Activated CD4-positive, alpha-beta memory T cell treated with anti-CD3 and anti-CD28 coated beads for 36 hours (primary cell): ENCODE measurements around the gene ANKRD2. TPM values are rescaled to one million over a fixed set of nuclear protein-coding genes. Genes with fewer than 3 reads are reported as not detected.
A peak's percentile ranks its signal among the peaks of the same experiment; 100 is the strongest.
"Not testable (repeated sequence)": the region's sequence is repeated elsewhere in the genome, so short reads cannot be mapped to it uniquely, and the experiment has no call there.

Source experiments
- CTCF ChIA-PET: fragments of 350-600 bp; sonication (Branson Sonifier 250); formaldehyde crosslinking; loops from one replicate; lab custom pipeline; 2021; ENCODE audit warnings: antibody characterized with exemption, inconsistent platforms; lab: Charles Lee
- POLR2A ChIA-PET: fragments of 350-600 bp; sonication (Branson Sonifier 250); formaldehyde crosslinking; loops from one replicate; lab custom pipeline; 2021; ENCODE audit warnings: antibody characterized with exemption; lab: Charles Lee
- DNase-seq: peaks from one replicate; pipeline ENCODE4 v3.0.0-alpha.2; 2020
- H3K27ac Mint-ChIP-seq: one replicate; pipeline ENCODE4 v1.8.0; 2021; ENCODE audit warnings: mixed read lengths
- H3K27me3 Mint-ChIP-seq: one replicate; pipeline ENCODE4 v1.8.0; 2021; ENCODE audit warnings: mixed read lengths
- H3K36me3 Mint-ChIP-seq: one replicate; pipeline ENCODE4 v1.8.0; 2021; ENCODE audit warnings: mixed read lengths
- H3K4me1 Mint-ChIP-seq: one replicate; pipeline ENCODE4 v1.8.0; 2021; ENCODE audit warnings: low read depth, mixed read lengths
- H3K4me3 Mint-ChIP-seq: one replicate; pipeline ENCODE4 v1.8.0; 2021; ENCODE audit warnings: mild to moderate bottlenecking, mixed read lengths
- H3K9me3 Mint-ChIP-seq: one replicate; pipeline ENCODE4 v1.8.0; 2021; ENCODE audit warnings: mixed read lengths
- intact Hi-C: fragments of 100-400 bp; cut with micrococcal nuclease; formaldehyde crosslinking; loops from one replicate; pipeline ENCODE4 v1.15.1; 2023
- total RNA-seq, 2 experiments: library from RNA; stranded (reverse); gene quantifications; one replicate each; pipeline ENCODE4 v1.2.3, GENCODE V29; 2021

ANKRD2 gene
- total RNA-seq, 2 experiments from 2014 or later = not detected

DNA sequence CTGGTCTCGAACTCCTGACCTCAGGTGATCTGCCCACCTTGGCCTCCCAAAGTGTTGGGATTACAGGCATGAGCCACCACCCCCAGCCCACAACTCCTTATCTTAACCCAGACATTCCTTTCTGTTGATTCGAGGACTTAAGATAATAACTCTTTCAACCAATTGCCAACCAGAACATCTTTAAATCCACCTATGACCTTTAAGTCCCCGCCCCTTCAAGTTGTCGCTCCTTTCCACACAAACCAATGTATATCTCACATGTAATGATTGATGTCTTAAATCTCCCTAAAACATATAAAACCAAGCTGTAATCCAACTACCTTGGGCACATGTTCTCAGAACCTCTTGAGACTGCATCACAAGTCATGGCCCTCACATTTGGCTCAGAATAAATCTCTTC, 7.8 kb upstream of the ANKRD2 start:
- POLR2A ChIA-PET = no interaction called here
- no peak for DNase-seq
- Mint-ChIP-seq H3K4me3 (no peak overlapping the region), H3K27ac (no peak overlapping the region), H3K27me3 (no peaks in the 10 kb centered on the region), H3K36me3 (no peaks in the 10 kb centered on the region), H3K4me1 (peaks cover 8% of the 10 kb centered on the region), H3K9me3 (no peaks in the 10 kb centered on the region)
- CTCF ChIA-PET = interaction anchor here (1.5 kb wide), 1 partner anchor 11 kb away, joined by 5 read pairs; no protein-coding TSS in a partner anchor
- intact Hi-C loops = no loop called here

DNA sequence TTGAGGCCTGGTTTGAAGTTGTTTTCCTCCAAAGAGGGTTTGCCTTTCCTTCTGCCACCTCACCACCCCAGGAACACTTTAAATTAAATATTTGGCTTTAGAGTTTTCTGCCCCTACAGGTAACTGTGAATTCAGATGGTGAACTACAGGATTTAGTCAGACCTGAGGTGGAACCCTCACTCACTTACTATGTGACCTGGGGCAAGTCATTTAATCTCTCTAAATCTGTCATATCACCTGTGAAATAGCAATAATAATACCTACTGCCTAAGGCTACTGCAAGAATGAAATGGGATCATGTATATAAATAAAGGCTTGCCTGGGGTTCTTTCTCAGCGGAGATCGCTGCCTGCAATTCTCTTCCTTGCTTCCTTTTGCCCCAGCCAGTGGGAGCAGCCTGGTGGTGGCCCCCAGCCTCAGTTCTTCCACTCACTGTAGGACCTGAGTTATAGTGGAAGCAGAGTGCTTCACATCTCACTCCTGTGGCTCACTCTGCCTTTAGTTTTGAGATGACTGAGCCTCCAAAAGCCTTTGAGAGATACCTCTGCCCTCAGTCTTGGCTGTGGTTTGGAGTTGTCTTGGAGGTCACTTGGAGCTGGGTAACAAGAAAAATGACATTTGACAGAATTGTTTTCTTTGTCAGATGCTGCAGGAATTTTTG, 6.1 kb upstream of the ANKRD2 start:
- Mint-ChIP-seq H3K4me3 (no peak overlapping the region), H3K27ac (no peak overlapping the region), H3K36me3 (no peaks in the 10 kb centered on the region), H3K27me3 (no peaks in the 10 kb centered on the region), H3K4me1 (peaks cover 4% of the 10 kb centered on the region), H3K9me3 (no peaks in the 10 kb centered on the region)
- ChIA-PET CTCF (interaction anchor here (2.7 kb wide), 1 partner anchor 13 kb away, joined by 8 read pairs; no protein-coding TSS in a partner anchor), POLR2A (no interaction called here)
- intact Hi-C loops = no loop called here
- peak; percentile 18 for DNase-seq

DNA sequence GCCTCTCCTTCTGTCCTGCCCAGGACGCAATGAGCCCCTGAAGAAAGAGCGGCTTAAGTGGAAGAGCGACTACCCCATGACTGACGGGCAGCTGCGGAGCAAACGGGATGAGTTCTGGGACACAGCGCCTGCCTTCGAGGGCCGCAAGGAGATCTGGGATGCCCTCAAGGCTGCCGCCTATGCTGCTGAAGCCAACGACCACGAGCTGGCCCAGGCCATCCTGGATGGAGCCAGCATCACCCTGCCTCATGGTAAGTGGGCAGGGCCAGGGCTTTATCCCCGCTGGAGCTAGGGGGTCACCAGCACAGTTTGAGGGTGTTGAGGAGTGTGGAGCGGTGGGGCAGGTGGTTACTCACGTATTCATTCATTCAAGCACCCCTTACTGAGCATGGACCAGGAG, 4.7 kb upstream of the ANKRD2 start:
- ChIA-PET POLR2A (no interaction called here), CTCF (interaction anchor here (0.6 to 2.7 kb wide), 2 partner anchors 14 to 134 kb away, joined by 4 to 8 read pairs; no protein-coding TSS in a partner anchor)
- H3K27ac Mint-ChIP-seq = no peak overlapping the region
- no peaks in the 10 kb centered on the region for H3K27me3 Mint-ChIP-seq
- H3K4me3 Mint-ChIP-seq = no peak overlapping the region
- H3K4me1 Mint-ChIP-seq = peaks cover 4% of the 10 kb centered on the region
- no peaks in the 10 kb centered on the region for H3K36me3 Mint-ChIP-seq
- no peak for DNase-seq
- intact Hi-C loops = no loop called here
- no peaks in the 10 kb centered on the region for H3K9me3 Mint-ChIP-seq

DNA sequence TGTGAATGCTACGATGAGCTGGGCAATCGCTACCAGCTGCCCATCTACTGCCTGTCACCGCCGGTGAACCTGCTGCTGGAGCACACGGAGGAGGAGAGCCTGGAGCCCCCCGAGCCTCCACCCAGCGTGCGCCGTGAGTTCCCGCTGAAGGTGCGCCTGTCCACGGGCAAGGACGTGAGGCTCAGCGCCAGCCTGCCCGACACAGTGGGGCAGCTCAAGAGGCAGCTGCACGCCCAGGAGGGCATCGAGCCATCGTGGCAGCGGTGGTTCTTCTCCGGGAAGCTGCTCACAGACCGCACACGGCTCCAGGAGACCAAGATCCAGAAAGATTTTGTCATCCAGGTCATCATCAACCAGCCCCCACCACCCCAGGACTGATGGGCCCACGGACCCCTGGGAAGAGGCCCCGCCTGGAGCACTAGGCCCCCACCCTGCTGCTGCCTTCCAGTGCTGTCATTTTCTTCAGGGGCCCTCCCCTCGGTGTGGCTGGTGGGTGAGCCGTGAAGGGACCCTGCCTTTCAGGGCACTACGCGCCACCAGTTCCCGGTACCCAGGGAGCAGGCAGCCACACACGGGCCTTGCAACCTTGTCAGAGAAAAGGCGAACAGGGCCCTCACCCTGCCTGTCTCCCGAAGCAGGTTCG, 2.3 kb upstream of the ANKRD2 start:
- no peaks in the 10 kb centered on the region for H3K36me3 Mint-ChIP-seq
- H3K27me3 Mint-ChIP-seq = no peaks in the 10 kb centered on the region
- ChIA-PET POLR2A (no interaction called here), CTCF (interaction anchor here (1.6 to 3.0 kb wide), 2 partner anchors 17 to 36 kb away, joined by 4 to 18 read pairs; no protein-coding TSS in a partner anchor)
- H3K27ac Mint-ChIP-seq = no peak overlapping the region
- no peaks in the 10 kb centered on the region for H3K9me3 Mint-ChIP-seq
- no peak overlapping the region for H3K4me3 Mint-ChIP-seq
- DNase-seq = no peak
- peaks cover 4% of the 10 kb centered on the region for H3K4me1 Mint-ChIP-seq
- intact Hi-C loops = loop anchor here (10.0 kb wide), 1 partner anchor 165 kb away; the partner anchor contains the start of gene ZFYVE27

DNA sequence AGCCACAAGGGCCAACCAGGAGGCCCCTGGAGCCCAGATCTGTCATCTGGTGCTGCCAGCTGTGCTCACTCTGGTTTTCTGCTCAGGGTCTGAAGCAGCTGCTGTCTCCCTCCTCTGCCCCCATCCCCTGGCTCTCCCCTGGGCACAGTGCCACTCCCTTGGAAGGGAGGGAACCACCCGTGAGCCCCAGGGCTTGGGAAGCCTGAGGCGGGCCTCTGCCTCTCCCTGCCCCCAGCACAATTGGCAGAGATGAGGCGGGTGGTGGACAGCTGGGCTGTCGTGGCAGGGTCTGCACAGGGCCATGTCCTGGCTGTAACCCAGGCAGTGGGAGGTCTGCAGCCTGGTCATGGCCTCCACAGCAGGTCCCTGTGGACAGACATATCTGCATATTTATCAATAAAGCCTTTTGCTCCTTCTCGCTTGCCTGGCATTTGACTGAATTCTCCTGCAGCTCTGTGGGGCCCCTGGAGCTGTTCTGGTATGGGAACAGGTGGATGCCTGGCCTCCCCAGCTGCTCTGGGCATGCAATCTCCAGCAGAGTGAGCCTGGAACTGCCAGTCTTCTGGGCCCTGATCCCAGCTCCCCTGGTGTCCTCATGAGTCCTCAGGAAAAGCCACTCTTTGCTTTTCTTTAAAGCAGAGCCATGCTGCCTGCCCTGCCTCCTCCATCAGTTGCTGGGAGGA, 1.6 kb upstream of the ANKRD2 start:
- Mint-ChIP-seq H3K9me3 (no peaks in the 10 kb centered on the region), H3K4me1 (peaks cover 4% of the 10 kb centered on the region), H3K4me3 (no peak overlapping the region), H3K27ac (no peak overlapping the region), H3K36me3 (no peaks in the 10 kb centered on the region), H3K27me3 (no peaks in the 10 kb centered on the region)
- intact Hi-C loops = loop anchor here (10.0 kb wide), 1 partner anchor 164 kb away; the partner anchor contains the start of gene ZFYVE27
- no peak for DNase-seq
- ChIA-PET CTCF (interaction anchor here (1.0 to 3.0 kb wide), 16 partner anchors 12 to 166 kb away, joined by 3 to 18 read pairs (median 4); partner anchors contain the start of genes HOGA1, MORN4 and ZFYVE27), POLR2A (no interaction called here)

DNA sequence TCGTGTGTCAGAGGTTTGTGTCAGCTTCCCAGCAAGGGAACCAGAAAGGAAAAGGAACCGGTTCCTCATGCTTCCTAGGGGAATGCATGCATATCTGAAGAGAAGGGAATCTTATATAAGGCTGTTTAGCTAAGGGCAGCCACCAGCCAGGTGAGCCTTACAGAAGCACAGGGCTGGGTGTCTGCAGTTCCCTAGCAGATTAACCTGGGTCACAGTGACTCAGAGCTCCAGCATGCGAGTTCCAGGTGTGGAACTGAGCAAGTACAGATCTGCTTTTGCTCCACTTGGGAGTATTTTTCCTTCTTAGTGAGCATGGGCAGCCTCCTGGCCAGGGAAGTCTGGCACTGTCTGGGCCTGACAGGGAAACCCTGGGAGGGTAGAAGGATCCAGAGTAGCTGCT, 957 bp upstream of the ANKRD2 start:
- Mint-ChIP-seq H3K9me3 (no peaks in the 10 kb centered on the region), H3K36me3 (no peaks in the 10 kb centered on the region), H3K4me1 (peaks cover 2% of the 10 kb centered on the region), H3K27me3 (no peaks in the 10 kb centered on the region), H3K4me3 (no peak overlapping the region), H3K27ac (no peak overlapping the region)
- ChIA-PET POLR2A (no interaction called here), CTCF (interaction anchor here (0.6 to 3.0 kb wide), 30 partner anchors 12 to 498 kb away, joined by 3 to 18 read pairs (median 4); partner anchors contain the start of genes AVPI1, HOGA1, MORN4 and PI4K2A)
- no peak for DNase-seq
- intact Hi-C loops = loop anchor here (2.0 to 10.0 kb wide), 3 partner anchors 41 to 163 kb away; partner anchors contain the start of genes PI4K2A and ZFYVE27

DNA sequence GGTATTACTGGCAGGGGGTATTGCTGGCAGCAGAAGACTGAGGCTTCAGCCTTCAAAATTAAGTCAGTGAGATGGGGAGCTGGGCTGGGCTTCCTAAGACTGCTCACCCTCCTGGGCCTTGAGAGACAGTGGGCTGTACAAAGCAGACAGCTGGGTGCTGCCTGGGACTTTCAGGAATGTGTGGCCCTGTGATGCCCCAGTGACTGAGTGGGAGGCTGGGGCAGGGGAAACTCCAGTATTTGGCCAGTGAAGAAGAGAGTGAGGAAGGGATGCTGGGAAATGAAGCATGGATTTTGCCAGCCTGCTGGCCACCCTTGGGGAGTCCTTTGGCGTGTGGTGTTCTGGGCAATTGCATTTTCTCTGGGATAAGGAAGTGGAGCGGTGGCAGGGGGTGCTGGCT, 442 bp downstream of the ANKRD2 start:
- no peak for DNase-seq
- Mint-ChIP-seq H3K4me3 (no peak overlapping the region), H3K36me3 (no peaks in the 10 kb centered on the region), H3K27ac (no peak overlapping the region), H3K9me3 (no peaks in the 10 kb centered on the region), H3K4me1 (no peaks in the 10 kb centered on the region), H3K27me3 (no peaks in the 10 kb centered on the region)
- POLR2A ChIA-PET = no interaction called here
- CTCF ChIA-PET = interaction anchor here (1.0 to 2.0 kb wide), 6 partner anchors 19 to 161 kb away, joined by 3 to 16 read pairs (median 6); partner anchors contain the start of gene PI4K2A
- intact Hi-C loops = loop anchor here (2.0 to 10.0 kb wide), 3 partner anchors 40 to 162 kb away; partner anchors contain the start of genes PI4K2A and ZFYVE27

DNA sequence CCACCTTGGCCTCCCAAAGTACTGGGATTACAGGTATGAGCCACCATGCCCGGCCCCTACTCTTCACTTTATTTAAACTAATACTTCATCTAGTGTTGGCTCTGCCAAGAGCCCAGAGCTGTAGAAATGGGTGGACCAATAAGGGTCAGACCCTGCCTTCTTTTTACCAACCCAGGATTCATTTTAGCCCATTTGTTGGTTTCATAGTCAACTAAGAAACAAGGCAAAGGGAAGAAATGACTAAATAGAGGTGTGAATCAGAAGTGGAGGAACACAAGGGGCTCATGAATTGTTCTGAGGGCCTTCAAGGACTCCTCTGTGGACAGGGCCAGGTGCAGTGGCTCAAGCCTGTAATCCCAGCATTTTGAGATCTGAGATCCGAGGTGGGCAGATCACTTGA, 1.1 kb downstream of the ANKRD2 start:
- ChIA-PET POLR2A (no interaction called here), CTCF (interaction anchor here (0.9 kb wide), 1 partner anchor 20 kb away, joined by 4 read pairs; no protein-coding TSS in a partner anchor)
- Mint-ChIP-seq H3K27me3 (no peaks in the 10 kb centered on the region), H3K27ac (no peak overlapping the region), H3K9me3 (no peaks in the 10 kb centered on the region), H3K4me1 (no peaks in the 10 kb centered on the region), H3K36me3 (no peaks in the 10 kb centered on the region), H3K4me3 (no peak overlapping the region)
- no peak for DNase-seq
- intact Hi-C loops = loop anchor here (2.0 to 10.0 kb wide), 3 partner anchors 39 to 161 kb away; partner anchors contain the start of genes PI4K2A and ZFYVE27

DNA sequence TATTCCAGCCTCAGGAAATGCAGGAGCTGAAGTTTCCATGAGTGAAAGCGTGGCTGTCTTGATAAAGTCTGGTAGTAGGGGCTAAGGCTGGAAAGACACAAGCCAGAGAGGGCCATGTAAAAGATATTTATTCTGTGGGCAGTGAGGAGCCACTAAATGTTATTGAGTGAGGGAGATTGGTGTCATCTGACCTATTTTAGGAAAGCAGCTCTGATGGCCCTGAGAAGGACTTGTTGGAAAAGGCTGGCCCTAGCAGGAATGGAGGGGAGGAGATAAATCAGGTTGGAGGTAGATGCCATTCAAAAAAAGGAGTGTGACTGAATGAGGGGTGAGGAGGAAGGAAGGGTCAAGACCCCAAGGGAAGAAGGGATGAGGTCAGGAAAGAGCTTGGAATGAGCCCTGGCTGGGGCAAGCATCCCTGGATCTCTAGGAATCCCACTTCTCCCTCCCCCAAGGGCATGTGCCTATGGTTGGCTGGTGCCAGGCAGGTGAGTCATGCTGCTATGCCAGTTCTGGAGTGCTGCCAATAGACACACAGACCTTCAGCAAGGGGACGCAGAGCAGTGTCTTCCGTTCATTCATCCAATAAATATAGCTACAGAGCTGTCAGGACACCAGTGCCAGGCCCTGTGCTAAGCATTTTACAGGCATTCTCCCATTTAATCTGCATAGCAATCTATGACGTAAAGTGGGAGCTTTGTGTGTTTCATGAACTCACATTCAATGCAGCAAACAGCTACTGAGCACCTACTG, 2.0 kb downstream of the ANKRD2 start:
- ChIA-PET POLR2A (no interaction called here), CTCF (no interaction called here)
- H3K4me1 Mint-ChIP-seq = no peaks in the 10 kb centered on the region
- no peak for DNase-seq
- intact Hi-C loops = loop anchor here (10.0 kb wide), 1 partner anchor 160 kb away; the partner anchor contains the start of gene ZFYVE27
- H3K27ac Mint-ChIP-seq = no peak overlapping the region
- H3K9me3 Mint-ChIP-seq = no peaks in the 10 kb centered on the region
- no peaks in the 10 kb centered on the region for H3K27me3 Mint-ChIP-seq
- no peak overlapping the region for H3K4me3 Mint-ChIP-seq
- H3K36me3 Mint-ChIP-seq = no peaks in the 10 kb centered on the region

DNA sequence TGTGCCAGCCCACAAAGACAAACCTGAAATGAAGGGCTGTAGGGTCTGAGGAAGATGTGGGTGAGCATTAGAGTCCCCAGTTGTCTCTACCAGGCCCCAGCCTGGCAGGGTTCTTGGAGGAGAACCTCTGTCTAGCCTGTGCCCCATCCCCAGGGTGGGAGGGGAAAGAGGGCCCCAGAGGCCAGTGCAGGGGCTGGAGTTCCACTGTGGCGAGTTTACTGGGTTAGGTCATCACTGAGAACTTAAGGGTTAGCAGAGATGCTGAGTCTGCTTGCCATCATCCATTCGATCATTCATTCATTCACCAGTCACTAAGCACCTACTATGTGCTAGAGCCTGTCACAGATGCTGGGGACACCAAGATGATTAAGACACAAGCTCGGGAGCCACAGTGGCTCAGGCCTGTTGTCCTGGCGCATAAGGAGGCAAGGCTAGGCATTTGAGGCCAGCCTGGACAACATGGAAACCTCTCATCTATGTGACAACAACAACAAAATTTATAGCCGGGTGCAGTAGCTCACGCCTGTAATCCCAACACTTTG, 2.6 kb downstream of the ANKRD2 start:
- no peak for DNase-seq
- intact Hi-C loops = loop anchor here (10.0 kb wide), 1 partner anchor 160 kb away; the partner anchor contains the start of gene ZFYVE27
- no peaks in the 10 kb centered on the region for H3K4me1 Mint-ChIP-seq
- no peaks in the 10 kb centered on the region for H3K36me3 Mint-ChIP-seq
- ChIA-PET POLR2A (no interaction called here), CTCF (no interaction called here)
- H3K9me3 Mint-ChIP-seq = no peaks in the 10 kb centered on the region
- H3K4me3 Mint-ChIP-seq = no peak overlapping the region
- no peak overlapping the region for H3K27ac Mint-ChIP-seq
- H3K27me3 Mint-ChIP-seq = no peaks in the 10 kb centered on the region

DNA sequence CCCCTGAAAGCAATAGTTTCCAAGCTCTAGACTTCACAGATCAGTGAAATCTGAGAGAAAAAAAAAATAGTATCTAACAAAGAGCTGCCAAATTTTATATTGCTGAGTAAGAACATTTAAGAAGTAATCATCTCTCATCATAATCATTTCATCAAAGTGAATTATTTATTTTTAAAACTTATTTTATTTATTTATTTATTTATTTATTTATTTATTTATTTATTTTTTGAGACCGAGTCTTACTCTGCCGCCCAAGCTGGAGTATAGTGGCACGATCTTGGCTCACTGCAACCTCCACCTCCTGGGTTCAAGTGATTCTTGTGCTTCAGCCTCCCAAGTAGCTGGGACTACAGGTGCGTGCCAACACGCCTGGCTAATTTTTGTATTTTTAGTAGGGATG, 3.9 kb downstream of the ANKRD2 start:
- H3K4me3 Mint-ChIP-seq, H3K27ac Mint-ChIP-seq, POLR2A ChIA-PET, H3K4me1 Mint-ChIP-seq, DNase-seq, H3K36me3 Mint-ChIP-seq, H3K27me3 Mint-ChIP-seq, H3K9me3 Mint-ChIP-seq: not testable (repeated sequence)
- intact Hi-C loops = loop anchor here (10.0 kb wide), 1 partner anchor 158 kb away; the partner anchor contains the start of gene ZFYVE27
- CTCF ChIA-PET = interaction anchor here (1.1 kb wide), 1 partner anchor 101 kb away, joined by 4 read pairs; no protein-coding TSS in a partner anchor
